ENCODE data around the gene RARB. TPM values are rescaled to one million over a fixed set of nuclear protein-coding genes. Genes with fewer than 3 reads are reported as not detected.

Gene RARB
- total RNA-seq = under 1 TPM in 1 of 3 donors, not detected in 2; 0.18 TPM

DNA sequence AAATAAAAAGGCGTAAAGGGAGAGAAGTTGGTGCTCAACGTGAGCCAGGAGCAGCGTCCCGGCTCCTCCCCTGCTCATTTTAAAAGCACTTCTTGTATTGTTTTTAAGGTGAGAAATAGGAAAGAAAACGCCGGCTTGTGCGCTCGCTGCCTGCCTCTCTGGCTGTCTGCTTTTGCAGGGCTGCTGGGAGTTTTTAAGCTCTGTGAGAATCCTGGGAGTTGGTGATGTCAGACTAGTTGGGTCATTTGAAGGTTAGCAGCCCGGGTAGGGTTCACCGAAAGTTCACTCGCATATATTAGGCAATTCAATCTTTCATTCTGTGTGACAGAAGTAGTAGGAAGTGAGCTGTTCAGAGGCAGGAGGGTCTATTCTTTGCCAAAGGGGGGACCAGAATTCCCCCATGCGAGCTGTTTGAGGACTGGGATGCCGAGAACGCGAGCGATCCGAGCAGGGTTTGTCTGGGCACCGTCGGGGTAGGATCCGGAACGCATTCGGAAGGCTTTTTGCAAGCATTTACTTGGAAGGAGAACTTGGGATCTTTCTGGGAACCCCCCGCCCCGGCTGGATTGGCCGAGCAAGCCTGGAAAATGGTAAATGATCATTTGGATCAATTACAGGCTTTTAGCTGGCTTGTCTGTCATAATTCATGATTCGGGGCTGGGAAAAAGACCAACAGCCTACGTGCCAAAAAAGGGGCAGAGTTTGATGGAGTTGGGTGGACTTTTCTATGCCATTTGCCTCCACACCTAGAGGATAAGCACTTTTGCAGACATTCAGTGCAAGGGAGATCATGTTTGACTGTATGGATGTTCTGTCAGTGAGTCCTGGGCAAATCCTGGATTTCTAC lies at the start of gene RARB:
Gene RARB, plus strand, starts transcription at position 322 of the 847 bp plus-strand sequence. Its CDS starts 469 bp downstream, at position 791.
- Mint-ChIP-seq H3K4me1 (ENCODE audit: low read depth) (peaks cover 2% of the 10 kb centered on the region), H3K36me3 (ENCODE audit: insufficient read depth) (no peaks in the 10 kb centered on the region), H3K4me3 (no peak within 1 kb of the TSS), H3K27me3 (ENCODE audit: low read depth) (peaks cover 50% of the 10 kb centered on the region), H3K9me3 (no peaks in the 10 kb centered on the region)
- DNase-seq (no peak), ATAC-seq (no peak)

DNA sequence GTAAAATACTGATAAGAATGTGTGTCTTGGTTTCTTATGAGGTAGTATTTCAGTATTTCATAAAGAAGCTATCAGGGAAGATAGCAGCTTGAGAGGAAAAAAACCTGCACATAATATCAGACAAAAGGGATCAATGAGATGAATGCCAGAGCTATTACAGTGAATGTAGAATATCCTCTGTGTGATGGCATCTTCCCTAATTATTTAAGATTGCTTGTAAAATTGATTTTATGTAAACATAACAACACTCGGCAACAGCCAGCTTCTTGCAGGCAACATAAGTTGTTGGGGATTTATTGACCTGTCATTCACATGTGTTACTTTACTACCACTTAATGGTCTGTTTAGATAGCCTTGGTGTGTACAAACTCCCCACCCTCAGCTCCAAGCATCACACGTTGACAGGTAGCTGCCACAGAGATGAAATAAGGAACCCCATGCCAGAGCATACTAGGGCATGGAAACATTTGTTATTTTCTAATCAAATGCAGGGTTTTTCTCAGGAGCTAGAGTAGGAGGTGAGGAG lies 49.2 kb upstream of the RARB start:
- H3K36me3 Mint-ChIP-seq (ENCODE audit: insufficient read depth) = no peaks in the 10 kb centered on the region
- no peak overlapping the region for H3K4me3 Mint-ChIP-seq
- ATAC-seq = no peak
- H3K4me1 Mint-ChIP-seq (ENCODE audit: low read depth) = no peaks in the 10 kb centered on the region
- no peaks in the 10 kb centered on the region for H3K9me3 Mint-ChIP-seq
- DNase-seq = no peak
- no peaks in the 10 kb centered on the region for H3K27me3 Mint-ChIP-seq (ENCODE audit: low read depth)

DNA sequence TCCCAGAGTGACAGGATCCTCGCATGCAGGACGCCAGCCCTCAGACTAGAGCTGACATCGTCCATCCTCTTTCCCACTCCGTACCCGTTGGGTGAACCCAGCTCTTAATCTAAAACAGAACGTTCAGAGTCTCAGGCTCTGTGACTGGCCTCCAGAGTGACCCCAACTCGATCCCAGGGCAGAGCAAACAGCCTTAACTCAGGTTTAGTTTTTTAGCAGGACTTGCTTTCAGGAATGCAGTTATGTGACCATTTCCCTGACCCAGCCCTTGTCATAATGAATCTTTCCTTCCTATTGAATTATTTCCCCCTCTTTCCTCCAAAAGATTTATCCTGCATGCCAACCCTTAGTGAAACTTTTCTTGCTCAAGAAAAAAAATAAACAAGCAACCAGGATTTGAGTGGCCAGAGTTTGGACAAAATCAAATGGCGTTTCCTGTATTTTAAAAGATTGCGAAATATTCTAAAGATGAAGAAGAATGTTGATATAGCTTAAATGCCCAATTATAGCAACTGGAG lies 47.8 kb upstream of the RARB start:
- no peak overlapping the region for H3K4me3 Mint-ChIP-seq
- ATAC-seq = no peak
- no peak for DNase-seq
- H3K36me3 Mint-ChIP-seq (ENCODE audit: insufficient read depth) = no peaks in the 10 kb centered on the region
- no peaks in the 10 kb centered on the region for H3K4me1 Mint-ChIP-seq (ENCODE audit: low read depth)
- H3K9me3 Mint-ChIP-seq = no peaks in the 10 kb centered on the region
- H3K27me3 Mint-ChIP-seq (ENCODE audit: low read depth) = no peaks in the 10 kb centered on the region

DNA sequence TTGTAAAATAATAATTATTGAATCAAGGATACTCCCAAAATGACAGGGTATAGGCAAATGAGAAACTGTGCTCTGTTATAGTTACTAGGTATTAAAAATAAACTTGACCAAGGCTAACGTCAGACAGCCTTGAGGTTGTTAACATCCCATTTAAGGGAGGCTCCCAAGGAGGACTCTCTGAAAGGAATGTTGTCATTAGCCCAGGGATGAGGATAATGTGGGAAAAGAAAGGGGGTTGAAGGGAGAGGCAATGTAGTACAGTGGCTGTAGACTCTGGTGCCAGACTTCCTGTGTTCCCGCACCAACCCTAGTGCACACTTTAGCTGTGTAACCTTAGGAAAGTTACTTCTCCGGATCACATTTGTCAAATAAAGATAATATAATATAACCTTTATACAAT lies 47.0 kb upstream of the RARB start:
- DNase-seq = no peak
- H3K4me1 Mint-ChIP-seq (ENCODE audit: low read depth) = no peaks in the 10 kb centered on the region
- ATAC-seq = no peak

DNA sequence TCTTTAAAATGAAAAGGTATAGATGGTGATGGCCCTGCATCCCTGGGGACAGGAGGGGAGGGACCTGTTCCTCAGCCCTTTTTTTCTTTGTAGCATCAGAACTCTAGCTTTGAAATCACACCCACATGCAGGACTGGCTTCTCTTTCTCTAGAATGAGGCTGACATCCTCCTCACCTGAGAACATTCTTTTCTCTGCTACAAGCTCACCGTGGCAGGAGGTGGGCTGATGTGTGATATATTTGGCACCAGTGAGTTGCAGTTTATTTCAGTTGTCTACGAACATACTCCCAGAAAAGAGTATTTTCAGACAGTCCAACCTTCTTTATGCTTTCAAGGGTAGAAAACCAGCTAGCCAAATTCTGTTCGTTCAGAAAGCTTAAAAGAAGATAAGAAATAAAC lies 43.6 kb upstream of the RARB start:
- Mint-ChIP-seq H3K27me3 (ENCODE audit: low read depth) (no peaks in the 10 kb centered on the region), H3K9me3 (no peaks in the 10 kb centered on the region), H3K4me3 (no peak overlapping the region), H3K36me3 (ENCODE audit: insufficient read depth) (no peaks in the 10 kb centered on the region), H3K4me1 (ENCODE audit: low read depth) (no peaks in the 10 kb centered on the region)
- no peak for ATAC-seq
- DNase-seq = no peak

More for the DNA sequence above, 47.0 kb upstream of the RARB start:
- Mint-ChIP-seq H3K9me3 (no peaks in the 10 kb centered on the region), H3K27me3 (ENCODE audit: low read depth) (no peaks in the 10 kb centered on the region), H3K4me3 (no peak overlapping the region), H3K36me3 (ENCODE audit: insufficient read depth) (no peaks in the 10 kb centered on the region)

DNA sequence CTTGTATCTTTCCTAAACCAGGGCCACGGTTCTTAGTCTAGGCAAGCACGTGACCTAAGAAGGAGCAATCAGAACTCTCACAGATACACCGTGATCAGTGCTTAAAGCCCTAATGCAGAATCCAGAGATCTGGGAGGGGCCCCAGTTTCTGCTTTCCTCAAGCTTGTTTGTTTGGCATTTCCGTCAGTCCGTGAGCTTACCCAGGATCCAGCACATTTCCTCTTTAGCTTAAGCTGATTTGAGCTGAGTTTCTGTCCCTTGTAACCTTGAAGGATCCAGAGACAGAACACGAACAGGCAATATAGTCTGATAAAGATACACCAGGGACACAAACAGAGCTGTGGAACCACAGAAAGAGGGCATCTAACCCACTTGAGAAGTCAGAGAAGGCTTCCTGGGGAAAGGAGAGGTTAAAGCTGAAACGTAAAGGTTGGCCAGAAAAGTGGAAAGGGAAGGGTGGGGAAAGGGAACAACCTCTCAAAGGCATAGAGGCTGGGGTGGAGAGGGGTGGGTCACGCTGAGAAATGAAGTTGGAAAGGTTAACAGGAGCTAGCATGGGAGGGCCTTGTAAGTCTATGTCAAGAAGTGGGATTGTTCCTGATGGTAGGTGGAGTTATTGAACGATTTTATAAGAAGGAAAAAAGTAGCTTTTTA lies 42.1 kb upstream of the RARB start:
- no peak for ATAC-seq
- no peak for DNase-seq
- Mint-ChIP-seq H3K4me3 (no peak overlapping the region), H3K27me3 (ENCODE audit: low read depth) (no peaks in the 10 kb centered on the region), H3K9me3 (no peaks in the 10 kb centered on the region), H3K4me1 (ENCODE audit: low read depth) (no peaks in the 10 kb centered on the region), H3K36me3 (ENCODE audit: insufficient read depth) (no peaks in the 10 kb centered on the region)

DNA sequence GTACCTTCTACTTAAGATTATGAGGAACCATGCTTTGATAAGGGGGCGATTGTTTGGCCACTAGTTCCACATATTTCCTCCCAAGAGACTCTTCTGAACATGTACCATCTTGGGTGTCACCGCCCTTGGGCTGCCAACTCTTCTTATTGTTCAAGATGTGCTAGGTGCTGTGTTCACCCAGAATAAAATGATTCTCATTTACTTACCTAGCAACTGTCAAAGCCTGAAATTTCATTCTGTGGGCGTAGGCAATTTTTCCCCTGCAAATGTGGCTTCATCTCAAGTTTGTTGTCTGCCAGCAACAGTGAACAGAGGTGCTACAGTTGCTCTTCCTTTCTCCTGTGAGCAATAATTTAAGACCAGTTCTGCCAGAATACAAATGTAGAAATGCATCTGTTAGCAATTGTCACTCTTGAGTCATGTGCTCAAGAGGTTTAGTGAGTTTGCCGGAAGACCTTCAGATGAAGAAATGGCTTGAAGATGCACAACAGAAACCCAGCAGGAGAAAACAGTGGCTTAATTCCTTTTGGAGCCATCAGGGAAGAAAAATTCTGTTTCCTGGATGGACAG lies 41.3 kb upstream of the RARB start:
- no peaks in the 10 kb centered on the region for H3K9me3 Mint-ChIP-seq
- no peaks in the 10 kb centered on the region for H3K27me3 Mint-ChIP-seq (ENCODE audit: low read depth)
- H3K4me3 Mint-ChIP-seq = no peak overlapping the region
- DNase-seq = no peak
- no peaks in the 10 kb centered on the region for H3K36me3 Mint-ChIP-seq (ENCODE audit: insufficient read depth)
- no peak for ATAC-seq
- H3K4me1 Mint-ChIP-seq (ENCODE audit: low read depth) = no peaks in the 10 kb centered on the region

DNA sequence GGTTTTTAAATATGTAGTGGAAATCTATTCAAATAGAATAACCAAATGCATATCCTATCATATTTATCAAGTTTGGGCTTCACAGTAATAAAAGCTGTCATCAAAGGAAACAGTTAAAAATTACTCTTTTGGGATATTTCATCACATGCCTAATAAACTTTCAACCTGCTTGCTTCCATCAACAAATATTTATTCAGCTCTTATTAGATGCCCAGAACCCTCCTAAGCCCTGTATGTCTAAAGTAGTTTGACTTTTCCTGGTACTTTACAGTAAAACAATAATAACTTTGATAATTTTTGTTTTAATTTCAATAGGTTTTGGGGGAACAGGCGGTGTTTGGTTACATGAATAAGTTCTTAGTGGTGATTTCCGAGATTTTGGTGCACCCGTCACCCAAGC lies 37.5 kb upstream of the RARB start:
- H3K4me1 Mint-ChIP-seq (ENCODE audit: low read depth) = no peaks in the 10 kb centered on the region
- no peak for ATAC-seq
- DNase-seq = no peak
- peaks cover 7% of the 10 kb centered on the region for H3K9me3 Mint-ChIP-seq
- H3K36me3 Mint-ChIP-seq (ENCODE audit: insufficient read depth) = no peaks in the 10 kb centered on the region
- H3K4me3 Mint-ChIP-seq = no peak overlapping the region
- H3K27me3 Mint-ChIP-seq (ENCODE audit: low read depth) = no peaks in the 10 kb centered on the region

DNA sequence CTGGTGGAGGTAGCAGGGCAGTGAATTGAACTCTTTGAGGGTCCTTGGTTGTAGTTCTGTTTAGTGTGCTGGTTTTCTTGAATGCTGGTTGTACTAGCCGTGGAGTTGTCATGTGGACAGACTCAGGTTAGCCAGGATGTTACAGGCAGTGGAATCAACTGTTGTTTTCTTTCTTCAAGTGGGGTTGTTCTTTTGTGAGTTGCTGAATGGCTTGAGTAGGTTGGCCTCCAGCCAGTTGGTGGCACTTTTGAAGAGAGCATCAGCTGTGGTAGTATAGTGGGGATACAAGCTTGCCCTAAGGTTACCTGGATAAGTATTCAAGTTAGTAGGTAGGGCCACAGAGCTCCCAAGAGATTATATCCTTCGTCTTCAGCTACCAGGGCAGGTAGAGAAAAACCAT lies 31.8 kb upstream of the RARB start:
- peaks cover 11% of the 10 kb centered on the region for H3K9me3 Mint-ChIP-seq
- no peaks in the 10 kb centered on the region for H3K27me3 Mint-ChIP-seq (ENCODE audit: low read depth)
- H3K4me1 Mint-ChIP-seq (ENCODE audit: low read depth) = no peaks in the 10 kb centered on the region
- DNase-seq (no peak), ATAC-seq (no peak)
- H3K4me3 Mint-ChIP-seq = no peak overlapping the region
- H3K36me3 Mint-ChIP-seq (ENCODE audit: insufficient read depth) = no peaks in the 10 kb centered on the region

DNA sequence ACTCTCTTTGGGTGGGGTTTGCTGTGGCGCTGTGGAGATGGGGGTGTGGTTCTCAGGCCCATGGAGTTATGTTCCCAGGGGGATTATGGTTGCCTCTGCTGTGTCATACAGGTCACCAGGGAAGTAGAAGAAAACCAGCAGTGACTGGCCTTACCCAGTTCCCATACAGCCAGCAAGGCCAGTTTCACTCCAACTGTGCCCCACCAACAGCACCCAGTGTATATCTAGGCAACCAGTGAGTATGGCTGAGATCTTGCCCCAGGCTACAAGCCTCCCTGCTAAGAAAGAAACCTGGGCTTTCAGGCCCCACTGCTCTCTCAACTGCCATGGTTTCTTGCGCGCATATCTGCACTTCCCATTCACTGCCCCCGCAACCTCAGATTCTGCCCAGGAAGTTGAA lies 31.4 kb upstream of the RARB start:
- H3K36me3 Mint-ChIP-seq (ENCODE audit: insufficient read depth) = no peaks in the 10 kb centered on the region
- H3K4me1 Mint-ChIP-seq (ENCODE audit: low read depth) = no peaks in the 10 kb centered on the region
- H3K9me3 Mint-ChIP-seq = peaks cover 11% of the 10 kb centered on the region
- H3K27me3 Mint-ChIP-seq (ENCODE audit: low read depth) = no peaks in the 10 kb centered on the region
- no peak for ATAC-seq
- H3K4me3 Mint-ChIP-seq = no peak overlapping the region
- DNase-seq = no peak

DNA sequence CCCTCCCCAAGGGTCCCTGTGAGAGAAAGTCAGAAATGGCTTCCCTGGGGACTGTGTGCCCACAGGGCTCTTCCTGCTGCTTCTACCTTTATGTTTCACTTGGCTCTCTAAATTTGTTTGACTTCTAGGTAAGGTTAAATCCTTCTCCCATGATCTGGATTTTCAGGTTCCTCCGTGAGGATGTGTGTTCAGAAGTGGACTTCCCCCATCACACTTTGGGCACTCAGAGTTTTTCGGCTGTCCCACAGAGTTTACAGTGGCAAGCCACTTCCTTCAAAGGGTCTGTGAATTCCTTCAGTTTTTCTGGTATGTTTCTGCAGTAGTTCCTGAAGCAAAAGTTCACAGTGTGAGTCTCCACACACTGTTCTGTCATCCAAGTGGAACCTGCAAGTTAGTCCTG lies 30.9 kb upstream of the RARB start:
- Mint-ChIP-seq H3K36me3 (ENCODE audit: insufficient read depth) (no peaks in the 10 kb centered on the region), H3K9me3 (peaks cover 11% of the 10 kb centered on the region), H3K4me1 (ENCODE audit: low read depth) (no peaks in the 10 kb centered on the region), H3K4me3 (no peak overlapping the region), H3K27me3 (ENCODE audit: low read depth) (no peaks in the 10 kb centered on the region)
- DNase-seq (no peak), ATAC-seq (no peak)

DNA sequence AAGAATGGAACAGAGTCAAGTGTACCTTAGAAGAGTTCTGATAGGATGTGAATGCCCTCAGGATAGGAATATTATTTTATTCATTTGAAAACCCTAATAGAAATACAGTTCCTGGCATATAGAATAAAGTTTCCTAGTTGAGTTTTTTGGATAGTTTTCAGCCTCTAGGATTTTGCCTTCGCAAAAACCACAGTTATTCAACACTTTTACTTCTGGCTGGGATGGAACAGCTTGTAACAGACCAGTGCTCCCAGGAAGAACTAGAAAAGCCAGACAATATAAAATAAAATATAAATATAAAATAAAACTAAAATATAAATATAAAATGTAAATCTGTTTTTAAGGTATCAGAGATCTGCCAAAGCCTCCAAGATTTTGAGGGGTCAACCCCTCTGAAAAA lies 27.5 kb upstream of the RARB start:
- Mint-ChIP-seq H3K9me3 (peaks cover 8% of the 10 kb centered on the region), H3K4me3 (no peak overlapping the region), H3K27me3 (ENCODE audit: low read depth) (no peaks in the 10 kb centered on the region), H3K36me3 (ENCODE audit: insufficient read depth) (no peaks in the 10 kb centered on the region), H3K4me1 (ENCODE audit: low read depth) (no peaks in the 10 kb centered on the region)
- ATAC-seq = no peak
- DNase-seq = no peak

DNA sequence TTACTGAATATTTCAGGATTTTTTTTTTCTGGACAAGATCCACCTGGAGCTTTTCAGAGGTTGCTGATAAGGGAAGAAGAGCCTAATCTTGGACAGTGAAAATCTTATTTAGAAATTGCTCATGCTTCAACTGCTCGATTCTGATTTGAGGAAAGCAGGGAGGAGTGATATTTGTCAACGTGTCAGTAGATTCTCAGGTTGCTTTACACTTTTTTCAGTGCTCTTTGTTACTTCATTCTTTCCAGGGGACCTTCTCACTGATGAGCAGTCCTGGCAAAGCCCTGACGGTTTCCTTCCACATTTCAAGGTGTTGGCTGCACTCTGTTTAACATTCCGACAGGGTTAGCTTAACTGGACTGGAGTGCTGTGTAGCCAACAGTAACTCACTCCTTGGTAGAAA lies 24.1 kb upstream of the RARB start:
- H3K27me3 Mint-ChIP-seq (ENCODE audit: low read depth) = no peaks in the 10 kb centered on the region
- H3K9me3 Mint-ChIP-seq = peaks cover 4% of the 10 kb centered on the region
- ATAC-seq (no peak), DNase-seq (no peak)
- no peak overlapping the region for H3K4me3 Mint-ChIP-seq
- H3K36me3 Mint-ChIP-seq (ENCODE audit: insufficient read depth) = no peaks in the 10 kb centered on the region
- no peaks in the 10 kb centered on the region for H3K4me1 Mint-ChIP-seq (ENCODE audit: low read depth)

DNA sequence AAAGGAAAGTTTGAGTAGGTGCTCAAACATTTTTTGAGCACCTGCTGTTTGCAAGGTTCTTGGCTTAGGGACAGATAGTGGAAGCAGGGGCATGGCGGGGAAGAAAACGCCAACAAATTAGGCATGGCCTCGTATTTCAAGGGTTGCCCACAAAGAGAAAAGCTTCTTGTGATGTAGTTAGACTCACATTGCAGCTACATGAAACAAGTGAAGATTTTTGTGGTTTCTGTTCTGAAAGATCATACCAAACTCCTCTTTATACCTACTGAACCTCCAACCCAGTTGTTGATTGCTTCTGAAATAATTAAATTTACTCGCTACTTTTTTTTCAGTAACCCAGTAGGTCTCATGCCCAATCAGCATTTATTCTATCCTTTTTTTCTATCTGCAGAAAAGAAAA lies 23.5 kb upstream of the RARB start:
- no peaks in the 10 kb centered on the region for H3K4me1 Mint-ChIP-seq (ENCODE audit: low read depth)
- ATAC-seq = no peak
- no peaks in the 10 kb centered on the region for H3K36me3 Mint-ChIP-seq (ENCODE audit: insufficient read depth)
- no peaks in the 10 kb centered on the region for H3K27me3 Mint-ChIP-seq (ENCODE audit: low read depth)
- H3K9me3 Mint-ChIP-seq = peaks cover 4% of the 10 kb centered on the region
- no peak overlapping the region for H3K4me3 Mint-ChIP-seq
- DNase-seq = no peak

Measured in activated T-cell treated with anti-CD3 and anti-CD28 coated beads, Interleukin-2, amount 50 U/mL, for 4 hours (primary cell).